KMS-11 (cell line): ENCODE data around the gene B3GAT1.
"Not testable (repeated sequence)": the region's sequence is repeated elsewhere in the genome, so short reads cannot be mapped to it uniquely, and the experiment has no call there.

Experiments used
- H2AFZ ChIP-seq: fragments of 200-600 bp; sonication (generic); 2 replicates; pipeline ENCODE4 v1.6.1; 2016; ENCODE audit warnings: antibody characterized with exemption, mixed run types, low read depth
- H3K27ac ChIP-seq: fragments of 200-600 bp; sonication (generic); 2 replicates; pipeline ENCODE4 v1.6.1; 2016; ENCODE audit warnings: mild to moderate bottlenecking, mixed run types
- H3K27me3 ChIP-seq: fragments of 200-600 bp; sonication (generic); 2 replicates; pipeline ENCODE4 v1.6.1; 2017; ENCODE audit warnings: mild to moderate bottlenecking, low read depth, mixed run types, moderate library complexity; ENCODE audit not compliant: insufficient read depth
- H3K36me3 ChIP-seq: fragments of 200-600 bp; sonication (generic); 2 replicates; pipeline ENCODE4 v1.6.1; 2017; ENCODE audit warnings: mild to moderate bottlenecking, mixed run types; ENCODE audit not compliant: insufficient read depth
- H3K4me1 ChIP-seq: fragments of 200-600 bp; sonication (generic); 2 replicates; pipeline ENCODE4 v1.6.1; 2016; ENCODE audit warnings: mild to moderate bottlenecking, low read depth, mixed run types; ENCODE audit not compliant: poor library complexity, severe bottlenecking
- H3K4me2 ChIP-seq: fragments of 200-600 bp; sonication (generic); 2 replicates; pipeline ENCODE4 v1.7.0; 2016; ENCODE audit warnings: mild to moderate bottlenecking, mixed run types
- H3K4me3 ChIP-seq: fragments of 200-600 bp; sonication (generic); IDR thresholded peaks from 2 replicates; pipeline ENCODE4 v1.6.1; 2017; ENCODE audit warnings: low read depth, low read length, mixed read lengths; ENCODE audit not compliant: insufficient read depth
- H3K79me2 ChIP-seq: fragments of 200-600 bp; sonication (generic); 2 replicates; pipeline ENCODE4 v1.6.1; 2016; ENCODE audit warnings: low read depth, mixed run types; ENCODE audit not compliant: insufficient read depth
- H3K9ac ChIP-seq: fragments of 200-600 bp; sonication (generic); 2 replicates; pipeline ENCODE4 v1.6.1; 2016; ENCODE audit warnings: mild to moderate bottlenecking, mixed run types
- H4K20me1 ChIP-seq: fragments of 200-600 bp; sonication (generic); 2 replicates; pipeline ENCODE4 v1.6.1; 2016; ENCODE audit warnings: mild to moderate bottlenecking, mixed run types; ENCODE audit not compliant: insufficient read depth
- TF ChIP-seq, protein P1 (sequence below): fragments of 200-600 bp; sonication (generic); conservative IDR thresholded peaks from 2 replicates; pipeline ENCODE4 v1.6.1; 2017; ENCODE audit warnings: low read depth, mild to moderate bottlenecking, antibody characterized with exemption, low read length, moderate library complexity, mixed read lengths

B3GAT1 gene

DNA sequence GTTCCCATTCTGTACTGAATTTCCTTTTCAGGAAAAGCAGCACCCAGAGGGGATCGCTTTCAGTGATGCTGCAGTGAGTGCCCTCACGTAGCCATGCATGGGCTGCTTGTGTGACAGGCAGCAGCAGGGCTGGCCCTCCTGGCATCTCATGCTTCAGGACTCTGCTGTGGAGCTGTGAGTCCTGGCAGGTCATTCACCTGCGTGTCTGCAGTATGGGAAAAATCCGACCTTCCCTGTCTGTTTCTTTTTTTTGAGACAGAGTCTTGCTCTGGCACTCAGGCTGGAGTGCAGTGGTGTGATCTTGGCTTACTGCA is 66.8 kb downstream of the B3GAT1 start:
- Histone ChIP-seq H3K4me1 (no peaks in the 10 kb centered on the region), H3K9ac (no peak overlapping the region), H2AFZ (no peak overlapping the region), H3K36me3 (no peaks in the 10 kb centered on the region), H4K20me1 (no peaks in the 10 kb centered on the region), H3K4me3 (no peak overlapping the region), H3K27me3 (no peaks in the 10 kb centered on the region), H3K4me2 (no peak overlapping the region), H3K27ac (no peak overlapping the region), H3K79me2 (no peaks in the 10 kb centered on the region)
- TF ChIP-seq, protein P1, sequence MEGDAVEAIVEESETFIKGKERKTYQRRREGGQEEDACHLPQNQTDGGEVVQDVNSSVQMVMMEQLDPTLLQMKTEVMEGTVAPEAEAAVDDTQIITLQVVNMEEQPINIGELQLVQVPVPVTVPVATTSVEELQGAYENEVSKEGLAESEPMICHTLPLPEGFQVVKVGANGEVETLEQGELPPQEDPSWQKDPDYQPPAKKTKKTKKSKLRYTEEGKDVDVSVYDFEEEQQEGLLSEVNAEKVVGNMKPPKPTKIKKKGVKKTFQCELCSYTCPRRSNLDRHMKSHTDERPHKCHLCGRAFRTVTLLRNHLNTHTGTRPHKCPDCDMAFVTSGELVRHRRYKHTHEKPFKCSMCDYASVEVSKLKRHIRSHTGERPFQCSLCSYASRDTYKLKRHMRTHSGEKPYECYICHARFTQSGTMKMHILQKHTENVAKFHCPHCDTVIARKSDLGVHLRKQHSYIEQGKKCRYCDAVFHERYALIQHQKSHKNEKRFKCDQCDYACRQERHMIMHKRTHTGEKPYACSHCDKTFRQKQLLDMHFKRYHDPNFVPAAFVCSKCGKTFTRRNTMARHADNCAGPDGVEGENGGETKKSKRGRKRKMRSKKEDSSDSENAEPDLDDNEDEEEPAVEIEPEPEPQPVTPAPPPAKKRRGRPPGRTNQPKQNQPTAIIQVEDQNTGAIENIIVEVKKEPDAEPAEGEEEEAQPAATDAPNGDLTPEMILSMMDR, result no peak

GRCh38 chr11:134344497-134345236 is 67.4 kb downstream of the B3GAT1 start:
- H2AFZ ChIP-seq, H3K27me3 ChIP-seq, H3K36me3 ChIP-seq, H3K4me1 ChIP-seq, H4K20me1 ChIP-seq, H3K4me3 ChIP-seq, H3K79me2 ChIP-seq, H3K9ac ChIP-seq, H3K4me2 ChIP-seq, H3K27ac ChIP-seq: not testable (repeated sequence)

DNA sequence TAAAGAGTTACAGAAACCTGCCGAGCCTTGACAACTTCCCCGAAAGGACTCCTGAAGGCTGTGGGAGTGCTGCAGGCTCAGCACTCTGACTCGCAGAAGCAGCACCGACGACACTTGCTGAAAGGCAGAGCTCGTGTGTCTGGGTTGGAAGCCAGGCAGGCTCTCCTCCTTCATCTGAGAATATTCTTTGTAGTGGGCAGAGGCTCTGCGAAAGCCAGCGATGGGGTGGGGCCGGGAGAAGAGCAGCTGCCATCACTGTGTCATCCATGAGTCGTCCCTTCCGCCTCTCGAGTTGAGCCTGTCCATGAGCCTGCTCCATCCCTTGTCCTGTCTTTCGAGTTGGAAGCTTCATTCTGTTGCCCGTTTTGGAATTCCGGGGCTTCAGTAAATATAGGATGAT is 68.4 kb downstream of the B3GAT1 start:
- no peak overlapping the region for H2AFZ ChIP-seq

DNA sequence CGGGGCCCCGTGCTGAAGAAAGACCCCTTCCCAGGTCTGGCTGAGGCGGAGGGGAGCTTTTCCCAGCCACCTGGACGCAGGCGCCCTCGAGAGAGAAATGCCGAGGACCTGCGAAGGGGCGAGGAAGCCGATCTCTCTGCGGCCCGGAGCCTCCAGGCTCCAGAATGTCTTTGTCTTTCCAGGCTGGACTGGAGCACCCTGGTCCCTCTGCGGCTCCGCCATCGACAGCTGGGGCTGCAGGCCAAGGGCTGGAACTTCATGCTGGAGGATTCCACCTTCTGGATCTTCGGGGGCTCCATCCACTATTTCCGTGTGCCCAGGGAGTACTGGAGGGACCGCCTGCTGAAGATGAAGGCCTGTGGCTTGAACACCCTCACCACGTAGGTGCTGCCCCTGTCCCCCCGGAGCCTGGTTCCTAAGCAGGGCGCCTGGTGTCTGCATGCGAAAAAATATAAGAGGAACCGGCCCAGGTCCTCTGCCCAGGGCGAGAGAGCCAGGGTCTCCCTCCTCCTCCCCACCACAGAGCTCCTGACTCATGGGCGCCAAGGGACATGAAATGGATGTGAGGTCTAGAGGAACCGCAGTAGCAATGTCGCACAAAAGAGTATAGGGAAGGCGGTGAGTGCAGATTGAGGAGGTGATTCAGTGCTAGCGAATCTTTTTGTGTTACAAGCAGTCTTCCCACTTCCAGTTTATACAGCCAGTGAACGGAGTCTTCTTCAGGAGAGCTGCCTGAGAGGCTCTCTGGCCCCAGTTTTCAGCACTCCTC is 69.3 kb downstream of the B3GAT1 start:
- no peak overlapping the region for H3K9ac ChIP-seq
- no peaks in the 10 kb centered on the region for H4K20me1 ChIP-seq
- H3K4me1 ChIP-seq, result no peaks in the 10 kb centered on the region
- H3K27ac ChIP-seq, result no peak overlapping the region
- no peak overlapping the region for H3K4me2 ChIP-seq
- H3K4me3 ChIP-seq, result no peak overlapping the region
- H2AFZ ChIP-seq, result no peak overlapping the region
- no peaks in the 10 kb centered on the region for H3K79me2 ChIP-seq
- TF ChIP-seq, protein P1, result no peak
- H3K36me3 ChIP-seq, result no peaks in the 10 kb centered on the region
- no peaks in the 10 kb centered on the region for H3K27me3 ChIP-seq

More for the DNA sequence above, 68.4 kb downstream of the B3GAT1 start:
- H3K27me3 ChIP-seq, result no peaks in the 10 kb centered on the region
- no peak overlapping the region for H3K9ac ChIP-seq
- H3K36me3 ChIP-seq, result no peaks in the 10 kb centered on the region
- H3K4me3 ChIP-seq, result no peak overlapping the region
- H3K4me2 ChIP-seq, result no peak overlapping the region
- TF ChIP-seq, protein P1, result no peak
- no peaks in the 10 kb centered on the region for H3K4me1 ChIP-seq
- H3K27ac ChIP-seq, result no peak overlapping the region
- no peaks in the 10 kb centered on the region for H4K20me1 ChIP-seq
- no peaks in the 10 kb centered on the region for H3K79me2 ChIP-seq
